GM18505 (cell line): Measurements from ENCODE around the gene RCBTB1.
"Not testable (repeated sequence)": the region's sequence is repeated elsewhere in the genome, so short reads cannot be mapped to it uniquely, and the experiment has no call there.

ENCODE experiments used
- ATAC-seq: cut with Tn5 transposase; IDR thresholded peaks from one replicate; pipeline ENCODE4 v1.9.1; 2021; ENCODE audit not compliant: unreplicated experiment
- POLR2A ChIP-seq: IDR thresholded peaks from 4 replicates; pipeline ENCODE4 v1.6.1; 2011; ENCODE audit warnings: borderline replicate concordance; ENCODE audit not compliant: insufficient read depth, insufficient read length; ENCODE audit errors: extremely low read depth

RCBTB1 gene

DNA sequence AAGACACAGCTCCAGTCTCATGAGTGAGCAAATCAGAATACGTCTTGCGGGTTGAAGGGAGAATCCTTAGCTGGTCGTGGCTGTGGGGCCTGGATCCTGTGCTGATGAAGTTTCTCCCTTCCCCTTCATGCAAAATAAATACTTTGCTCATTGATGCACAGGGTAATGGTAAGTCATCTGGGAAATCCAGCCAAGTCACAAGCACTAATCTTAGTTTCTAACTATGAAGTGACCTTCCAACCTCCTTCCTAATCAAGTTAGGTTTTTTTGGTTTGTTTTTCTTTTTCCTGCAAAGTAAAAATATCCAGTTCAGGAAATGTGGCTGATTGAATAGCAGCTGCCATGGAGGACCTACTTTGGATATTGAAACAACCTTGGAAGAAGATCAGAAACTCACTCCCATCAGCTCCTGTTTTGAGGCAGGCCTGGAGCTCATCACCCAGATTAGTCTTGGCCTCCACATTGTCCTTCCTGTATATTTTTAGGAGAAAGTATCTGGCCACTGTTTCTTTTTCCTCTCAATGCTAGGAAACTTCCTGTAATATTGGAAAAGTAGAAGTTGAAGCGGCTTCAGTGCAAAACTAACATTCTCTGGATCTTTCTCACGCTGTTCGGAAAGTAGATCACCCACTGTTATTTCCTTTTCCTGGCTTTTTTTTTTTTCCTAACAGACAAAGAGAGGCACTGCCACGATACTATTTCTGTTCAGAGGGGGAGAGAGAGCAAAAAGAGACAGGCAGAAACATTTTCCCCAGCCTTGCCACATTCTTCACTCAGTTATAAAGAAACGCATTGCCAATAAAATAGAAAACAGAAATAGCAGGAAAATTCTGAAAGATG, 30.7 kb upstream of the RCBTB1 start:
- no peak for TF ChIP-seq POLR2A
- ATAC-seq = no peak

- ATAC-seq = not testable (repeated sequence)
Measured at GRCh38 chr13:49612042-49612441, 26.7 kb upstream of the RCBTB1 start.

DNA sequence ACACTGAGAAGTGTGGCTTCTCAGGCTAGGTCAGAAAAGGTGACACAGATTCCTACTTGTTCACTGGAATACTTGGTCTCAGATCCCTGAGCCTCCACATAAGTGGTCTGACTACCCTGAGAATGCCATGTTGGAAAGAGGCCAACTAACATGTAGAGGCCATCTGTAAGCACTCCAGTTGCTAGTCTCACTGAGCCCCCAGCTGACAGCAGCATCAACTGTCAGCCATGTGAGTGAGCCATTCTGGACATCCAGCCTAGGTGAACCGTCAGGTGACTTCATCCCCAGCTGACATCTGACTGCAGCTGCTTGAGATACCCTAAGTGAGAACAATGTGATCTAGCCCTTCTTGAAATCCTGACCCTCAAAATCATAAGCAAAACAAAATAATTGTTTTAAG, 24.8 kb upstream of the RCBTB1 start:
- ATAC-seq = no peak
- TF ChIP-seq POLR2A = no peak

DNA sequence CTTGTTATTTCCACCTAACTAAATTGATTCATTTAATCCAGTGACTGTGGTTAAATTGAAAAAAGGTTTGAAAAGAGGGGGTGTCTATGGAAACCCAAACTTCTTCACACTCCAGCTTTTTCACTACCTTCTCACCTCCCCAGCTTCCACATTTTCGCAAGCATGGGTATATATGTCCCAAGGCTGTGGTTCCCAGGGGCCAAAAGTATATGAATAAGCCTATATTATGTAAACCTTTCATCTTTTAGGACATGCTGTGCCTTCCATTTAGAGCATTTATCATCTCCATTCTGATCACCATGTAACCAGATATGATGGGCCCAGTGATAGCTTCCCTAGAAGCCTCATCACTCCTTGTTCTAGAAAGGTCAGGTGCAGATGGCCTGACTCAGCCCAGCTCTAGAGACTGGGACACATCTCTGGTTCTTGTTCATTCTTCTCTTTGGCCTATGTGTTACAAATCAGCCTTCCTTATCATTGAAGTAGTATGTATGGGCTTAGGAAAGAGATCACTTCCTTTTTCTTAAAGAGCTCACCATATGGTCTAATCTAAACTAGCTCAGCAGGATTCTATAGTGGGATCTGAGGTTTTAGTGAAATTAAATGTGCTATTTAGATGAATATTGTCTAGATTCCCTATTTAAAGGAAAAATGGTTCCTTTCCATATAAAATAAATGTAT, 23.4 kb upstream of the RCBTB1 start:
- ATAC-seq = no peak
- no peak for TF ChIP-seq POLR2A

DNA sequence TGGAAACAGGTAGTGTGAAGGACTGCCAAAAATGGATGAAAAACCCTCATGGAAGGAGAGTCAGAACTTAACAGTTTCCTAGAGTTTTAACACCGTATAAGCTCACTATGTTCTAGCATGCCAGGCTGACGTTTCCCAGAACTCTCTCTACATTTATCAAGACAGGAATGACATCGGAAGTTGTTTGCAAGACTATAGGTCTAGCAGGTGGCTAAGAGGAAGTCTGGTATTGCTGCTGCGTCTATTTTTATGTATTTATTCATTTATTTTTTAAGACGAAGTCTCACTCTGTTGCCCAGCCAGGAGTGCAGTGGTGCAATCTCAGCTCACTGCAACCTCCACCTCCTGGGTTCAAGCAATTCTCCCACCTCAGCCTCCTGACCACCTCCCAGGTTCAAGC, 22.4 kb upstream of the RCBTB1 start:
- TF ChIP-seq POLR2A = no peak
- ATAC-seq = no peak

DNA sequence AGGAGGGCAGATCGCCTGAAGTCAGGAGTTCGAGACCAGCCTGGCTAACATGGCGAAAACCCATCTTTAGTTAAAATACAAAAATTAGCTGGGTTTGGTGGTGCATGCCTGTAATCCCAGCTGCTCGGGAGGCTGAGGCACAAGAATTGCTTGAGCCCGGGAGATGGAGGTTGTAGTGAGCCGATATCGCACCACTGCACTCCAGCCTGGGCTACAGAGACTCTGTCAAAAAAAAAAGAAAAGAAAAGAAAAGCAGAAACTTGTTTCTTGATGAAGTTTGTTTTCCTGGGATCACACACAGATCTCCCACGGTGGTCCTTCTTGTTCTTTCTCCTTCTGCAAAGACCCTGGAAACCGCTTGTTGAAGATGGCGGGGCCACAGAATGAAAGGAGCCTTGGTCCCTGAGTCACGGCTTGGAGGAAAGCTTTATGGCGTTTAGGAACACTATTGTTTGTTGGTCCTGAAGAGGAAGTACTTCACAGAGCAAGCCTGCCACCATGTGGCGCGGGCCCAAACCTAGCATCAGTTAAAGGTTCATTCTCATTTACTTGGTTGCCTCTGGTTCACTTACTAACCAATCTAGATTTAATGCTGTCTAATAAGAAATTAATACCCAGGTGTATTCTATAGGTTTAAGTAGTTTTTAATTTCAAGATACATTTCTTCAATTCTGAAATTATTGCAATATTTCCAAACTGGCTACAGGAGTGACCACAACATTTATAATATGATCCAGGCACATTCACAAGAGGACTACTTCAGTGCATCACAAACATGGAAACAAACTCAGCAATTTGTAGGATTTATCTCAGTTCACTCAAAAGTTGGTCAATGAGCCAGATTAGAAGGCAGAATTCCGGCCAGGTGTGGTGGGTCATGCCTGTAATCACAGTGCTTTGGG, 21.6 kb upstream of the RCBTB1 start:
- ATAC-seq = peak; percentile 90
- no peak for TF ChIP-seq POLR2A

GRCh38 chr13:49604570-49604969, 19.2 kb upstream of the RCBTB1 start:
- no peak for TF ChIP-seq POLR2A
- ATAC-seq = no peak

DNA sequence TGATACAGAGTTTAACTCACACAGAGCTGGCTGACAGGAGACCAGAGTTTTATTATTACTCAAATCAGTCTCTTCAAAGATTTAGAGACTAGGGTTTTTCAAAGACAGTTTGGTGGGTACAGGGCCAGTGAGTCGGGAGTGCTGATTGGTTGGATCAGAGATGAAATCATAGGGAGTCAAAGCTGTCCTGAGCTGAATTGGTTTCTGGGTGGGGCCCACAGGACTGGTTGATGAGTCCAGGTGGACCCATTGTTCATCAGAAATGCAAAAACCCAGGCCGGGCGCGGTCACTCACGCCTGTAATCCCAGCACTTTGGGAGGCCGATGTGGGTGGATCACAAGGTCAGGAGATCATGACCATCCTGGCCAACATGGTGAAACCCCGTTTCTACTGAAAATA, 17.3 kb upstream of the RCBTB1 start:
- not testable (repeated sequence) for ATAC-seq

GRCh38 chr13:49602005-49602404, 16.6 kb upstream of the RCBTB1 start:
- no peak for TF ChIP-seq POLR2A
- no peak for ATAC-seq

DNA sequence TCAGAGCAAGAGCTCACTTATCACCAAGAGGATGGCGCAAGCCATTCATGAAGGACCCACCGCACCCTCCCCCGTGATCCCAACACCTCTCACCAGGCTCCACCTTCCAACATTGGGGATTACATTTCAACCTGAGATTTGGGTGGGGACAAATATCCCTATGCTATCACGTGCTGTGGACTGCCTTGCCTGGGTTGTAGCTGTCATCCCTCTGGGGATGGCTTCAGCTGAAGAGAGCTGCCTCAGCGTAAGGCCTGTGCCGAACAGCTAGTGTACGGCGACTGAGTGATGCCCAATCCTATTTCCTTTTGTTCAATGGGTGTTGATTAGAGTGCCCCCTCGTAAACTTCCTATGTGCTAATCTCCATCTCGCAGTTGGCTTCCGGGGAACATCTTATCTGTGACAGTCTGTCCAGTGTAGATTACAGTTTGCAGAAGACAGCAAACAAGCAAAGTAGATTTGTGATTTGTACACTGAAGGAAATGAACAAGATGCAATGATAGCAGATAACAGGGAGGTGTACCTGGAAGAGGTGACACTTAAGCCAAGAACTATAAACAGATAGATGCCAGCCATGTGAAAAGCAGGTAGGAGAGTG, 11.8 kb upstream of the RCBTB1 start:
- ATAC-seq = no peak
- no peak for TF ChIP-seq POLR2A

GRCh38 chr13:49596221-49596620, 10.9 kb upstream of the RCBTB1 start:
- TF ChIP-seq POLR2A = no peak

GRCh38 chr13:49594576-49594975, 9.2 kb upstream of the RCBTB1 start:
- no peak for ATAC-seq
- TF ChIP-seq POLR2A = no peak

More at GRCh38 chr13:49596221-49596620, 10.9 kb upstream of the RCBTB1 start:
- ATAC-seq = no peak

DNA sequence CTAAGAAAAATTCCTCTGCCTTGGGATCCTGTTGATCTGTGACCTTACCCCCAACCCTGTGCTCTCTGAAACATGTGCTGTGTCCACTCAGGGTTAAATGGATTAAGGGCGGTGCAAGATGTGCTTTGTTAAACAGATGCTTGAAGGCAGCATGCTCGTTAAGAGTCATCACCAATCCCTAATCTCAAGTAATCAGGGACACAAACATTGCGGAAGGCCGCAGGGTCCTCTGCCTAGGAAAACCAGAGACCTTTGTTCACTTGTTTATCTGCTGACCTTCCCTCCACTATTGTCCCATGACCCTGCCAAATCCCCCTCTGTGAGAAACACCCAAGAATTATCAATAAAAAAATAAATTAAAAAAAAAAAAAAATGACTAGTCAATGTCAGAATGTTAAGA, 8.5 kb upstream of the RCBTB1 start:
- not testable (repeated sequence) for ATAC-seq

DNA sequence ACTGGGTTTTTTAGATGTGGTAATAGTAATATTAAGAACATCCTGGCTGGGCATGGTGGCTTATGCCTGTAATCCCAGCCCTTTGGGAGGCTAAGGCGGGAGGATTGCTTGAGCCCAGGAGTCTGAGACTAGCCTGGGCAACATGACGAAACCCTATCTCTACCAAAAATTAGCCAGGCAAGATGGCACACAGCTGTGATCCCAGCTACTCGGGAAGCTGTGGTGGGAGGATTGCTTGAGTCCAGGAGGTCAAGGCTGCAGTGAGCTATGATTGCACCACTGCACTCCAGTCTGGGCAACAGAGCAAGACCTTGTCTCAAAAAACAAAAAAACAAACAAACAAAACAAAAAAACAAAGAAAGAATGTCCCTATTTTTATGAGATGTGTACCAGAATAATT, 5.4 kb upstream of the RCBTB1 start:
- ATAC-seq = not testable (repeated sequence)

- TF ChIP-seq POLR2A = no peak
- no peak for ATAC-seq
Measured at GRCh38 chr13:49587311-49587847, 2.0 kb upstream of the RCBTB1 start.
